ENCODE results near the gene SPATA33.

SPATA33 gene

GRCh38 chr16:89657442-89658220, at the start of gene SPATA33, which contains the start of gene CHMP1A:
Gene SPATA33 (plus strand): TSS chr16:89657836. CDS start chr16:89657912, 76 bp downstream.
Gene CHMP1A (minus strand): TSS chr16:89657708. CDS start chr16:89657588, 120 bp downstream.
- no peak for TF ChIP-seq ZNF274 (IDR thresholded peaks at IDR 0.05; ENCODE audit: low read depth, low read length)
- peak within 1 kb of the TSS; percentile 93 for H3K4me3 ChIP-seq (ENCODE audit: low read length)

DNA sequence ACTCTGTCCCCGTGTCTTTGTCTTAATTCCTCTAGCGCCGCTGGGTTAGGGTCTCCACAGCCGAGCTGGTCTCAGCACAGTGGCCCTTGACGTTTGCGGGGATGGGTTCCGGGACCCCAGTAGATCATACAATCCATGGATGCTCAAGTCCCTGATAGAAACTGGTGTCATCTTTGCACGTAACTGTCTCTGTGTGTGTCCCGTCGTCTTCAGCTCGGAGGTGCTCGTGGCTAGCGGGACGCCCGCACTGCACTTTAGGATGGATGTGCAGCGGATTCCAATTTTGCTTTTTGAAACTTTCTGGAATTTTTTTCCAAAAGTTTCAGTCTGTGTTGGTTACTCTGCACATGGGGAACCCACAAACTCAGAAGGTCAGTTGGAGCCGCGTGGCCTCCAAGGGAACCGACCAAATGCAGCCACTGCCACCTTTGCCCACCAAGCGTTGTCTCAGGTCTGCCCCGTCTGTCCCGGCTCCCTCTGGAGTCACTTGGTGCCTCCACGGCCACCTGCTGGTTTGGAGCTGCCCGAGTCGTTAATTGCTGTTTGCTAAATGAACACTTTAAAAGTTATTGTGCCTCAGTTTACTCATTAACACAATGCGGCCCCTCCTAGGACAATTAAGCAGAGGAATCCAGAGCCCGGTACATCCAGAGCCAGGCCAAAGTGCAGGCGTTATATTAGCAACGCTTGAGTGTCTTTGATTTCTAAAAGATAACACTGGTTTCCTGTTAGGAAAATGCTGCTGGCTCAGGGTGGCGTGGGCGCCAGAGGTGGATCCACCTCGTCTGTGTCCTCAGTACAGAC, 49.5 kb upstream of the SPATA33 start:
- no peak overlapping the region for H3K4me3 ChIP-seq (ENCODE audit: low read length)
- no peak for TF ChIP-seq ZNF274 (IDR thresholded peaks at IDR 0.05; ENCODE audit: low read depth, low read length)

- no peak for TF ChIP-seq ZNF274 (IDR thresholded peaks at IDR 0.05; ENCODE audit: low read depth, low read length)
- no peak overlapping the region for H3K4me3 ChIP-seq (ENCODE audit: low read length)
These were observed 47.6 kb upstream of the SPATA33 start for GRCh38 chr16:89610108-89610453.

DNA sequence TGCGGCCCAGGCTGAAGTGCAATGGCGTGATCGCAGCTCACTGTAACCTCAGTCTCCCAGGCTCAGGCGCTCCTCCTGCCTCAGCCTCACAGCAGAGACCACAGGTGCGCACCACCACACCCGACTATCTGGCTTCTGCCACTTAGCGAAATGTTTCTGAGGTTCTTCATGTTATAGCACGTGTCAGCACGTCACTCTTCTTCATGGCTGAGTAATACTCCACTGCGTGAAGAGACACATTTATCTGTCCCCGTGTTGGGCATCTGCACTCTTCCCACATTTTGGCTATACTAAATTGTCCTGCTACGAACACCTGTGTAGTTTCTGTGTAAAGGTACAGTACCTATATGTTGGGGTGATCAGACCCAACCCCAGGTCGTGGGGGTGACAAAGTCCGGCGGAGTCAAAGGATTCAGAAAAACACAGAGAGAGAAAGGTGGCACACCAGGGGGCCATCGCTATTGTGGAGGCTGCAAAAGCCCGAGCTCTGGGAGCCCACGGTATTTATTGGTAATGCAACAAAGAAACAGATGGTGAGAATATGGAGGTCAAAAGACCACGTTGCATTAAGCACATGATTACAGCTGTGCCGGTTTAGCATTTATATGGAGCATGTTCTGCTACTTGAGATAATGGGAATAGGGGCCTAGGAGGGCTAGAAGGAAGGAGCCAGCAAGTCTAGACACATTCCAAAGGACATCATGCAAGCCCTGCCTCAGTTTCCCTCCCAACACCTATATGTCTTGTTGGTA, 45.0 kb upstream of the SPATA33 start:
- no peak overlapping the region for H3K4me3 ChIP-seq (ENCODE audit: low read length)
- TF ChIP-seq ZNF274 (IDR thresholded peaks at IDR 0.05; ENCODE audit: low read depth, low read length): no peak

GRCh38 chr16:89613231-89613953, 44.2 kb upstream of the SPATA33 start, which contains the start of gene DPEP1:
Gene DPEP1 (plus strand): TSS chr16:89613642. CDS start chr16:89630411, 16,769 bp downstream.
- no peak for TF ChIP-seq ZNF274 (IDR thresholded peaks at IDR 0.05; ENCODE audit: low read depth, low read length)
- no peak within 1 kb of the TSS for H3K4me3 ChIP-seq (ENCODE audit: low read length)

- TF ChIP-seq ZNF274 (IDR thresholded peaks at IDR 0.05; ENCODE audit: low read depth, low read length): no peak
- H3K4me3 ChIP-seq (ENCODE audit: low read length): no peak overlapping the region
These were observed 43.6 kb upstream of the SPATA33 start for GRCh38 chr16:89613954-89614459.

GRCh38 chr16:89615176-89615575, 42.5 kb upstream of the SPATA33 start:
- no peak overlapping the region for H3K4me3 ChIP-seq (ENCODE audit: low read length)
- TF ChIP-seq ZNF274 (IDR thresholded peaks at IDR 0.05; ENCODE audit: low read depth, low read length): no peak

- H3K4me3 ChIP-seq (ENCODE audit: low read length): no peak overlapping the region
- no peak for TF ChIP-seq ZNF274 (IDR thresholded peaks at IDR 0.05; ENCODE audit: low read depth, low read length)
These were observed 42.0 kb upstream of the SPATA33 start for GRCh38 chr16:89615596-89616090.

- H3K4me3 ChIP-seq (ENCODE audit: low read length): no peak overlapping the region
- TF ChIP-seq ZNF274 (IDR thresholded peaks at IDR 0.05; ENCODE audit: low read depth, low read length): no peak
These were observed 41.0 kb upstream of the SPATA33 start for GRCh38 chr16:89616623-89617022.

GRCh38 chr16:89617036-89617435, 40.6 kb upstream of the SPATA33 start:
- no peak for TF ChIP-seq ZNF274 (IDR thresholded peaks at IDR 0.05; ENCODE audit: low read depth, low read length)

GRCh38 chr16:89618109-89618998, 39.3 kb upstream of the SPATA33 start:
- H3K4me3 ChIP-seq (ENCODE audit: low read length): no peak overlapping the region
- TF ChIP-seq ZNF274 (IDR thresholded peaks at IDR 0.05; ENCODE audit: low read depth, low read length): no peak

More at GRCh38 chr16:89617036-89617435, 40.6 kb upstream of the SPATA33 start:
- H3K4me3 ChIP-seq (ENCODE audit: low read length): no peak overlapping the region

DNA sequence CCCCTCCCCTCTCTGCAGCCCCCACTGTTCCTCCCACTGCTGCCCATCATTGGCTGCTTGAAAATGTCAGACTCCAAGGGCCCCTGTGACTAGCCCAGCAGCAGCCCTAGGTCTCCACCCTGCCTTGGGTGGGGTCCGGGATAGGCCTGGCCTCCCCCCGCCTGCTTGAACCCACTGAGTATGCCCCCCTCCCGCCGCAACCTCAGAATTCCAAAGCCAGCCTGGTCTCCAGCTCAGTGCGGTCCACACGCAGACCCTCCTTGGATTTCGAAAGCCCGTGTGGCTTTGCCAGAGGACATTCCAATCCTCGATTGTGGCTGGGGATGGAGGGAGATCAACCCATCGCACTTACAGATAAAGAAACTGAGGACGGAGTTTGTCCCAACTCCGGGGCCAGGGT, 37.8 kb upstream of the SPATA33 start:
- no peak for TF ChIP-seq ZNF274 (IDR thresholded peaks at IDR 0.05; ENCODE audit: low read depth, low read length)

More for the DNA sequence above, 37.8 kb upstream of the SPATA33 start:
- no peak overlapping the region for H3K4me3 ChIP-seq (ENCODE audit: low read length)
